Ishikawa (cell line): Measurements from ENCODE around the gene ADD3.

Experiments used
- CEBPB ChIP-seq: IDR thresholded peaks from 2 replicates; pipeline ENCODE4 v1.6.1; 2012
- EP300 ChIP-seq: IDR thresholded peaks from 2 replicates; pipeline ENCODE4 v1.6.1; 2012; ENCODE audit warnings: borderline replicate concordance
- MAX ChIP-seq: IDR thresholded peaks from 2 replicates; pipeline ENCODE4 v1.6.1; 2012

- no peak for TF ChIP-seq EP300
- no peak for TF ChIP-seq CEBPB
- TF ChIP-seq MAX = no peak
Measured at GRCh38 chr10:109966961-109967738, 40.6 kb upstream of the ADD3 start.
